Neural progenitor cell (in vitro differentiated cells): ENCODE results near the gene LDHAL6B. TPM values are rescaled to one million over a fixed set of nuclear protein-coding genes. Genes with fewer than 3 reads are reported as not detected.
"Not testable (repeated sequence)": the region's sequence is repeated elsewhere in the genome, so short reads cannot be mapped to it uniquely, and the experiment has no call there.

ENCODE experiments used
- DNase-seq: peaks from one replicate; pipeline ENCODE4 v3.0.0-alpha.2; 2016; ENCODE audit warnings: low spot score
- H2AFZ ChIP-seq: fragments of 200-600 bp; sonication (generic); replicated peaks from 2 replicates; pipeline ENCODE4 v1.6.1; 2016; ENCODE audit warnings: antibody characterized with exemption
- H3F3A ChIP-seq: fragments of 200-600 bp; sonication (generic); 2 replicates; pipeline ENCODE4 v1.6.1; 2016; ENCODE audit warnings: antibody characterized with exemption, low read depth
- H3K27ac ChIP-seq: fragments of 200-600 bp; sonication (generic); 2 replicates; pipeline ENCODE4 v1.5.1; 2016; ENCODE audit warnings: mild to moderate bottlenecking
- H3K27me3 ChIP-seq: fragments of 200-600 bp; sonication (generic); 2 replicates; pipeline ENCODE4 v1.6.1; 2016; ENCODE audit warnings: mild to moderate bottlenecking, moderate library complexity
- H3K36me3 ChIP-seq: fragments of 200-600 bp; sonication (generic); 2 replicates; pipeline ENCODE4 v1.5.1; 2016
- H3K4me1 ChIP-seq: fragments of 200-600 bp; sonication (generic); 2 replicates; pipeline ENCODE4 v1.6.1; 2016; ENCODE audit warnings: mixed run types
- H3K4me2 ChIP-seq: fragments of 200-600 bp; sonication (generic); 2 replicates; pipeline ENCODE4 v1.6.1; 2016
- H3K4me3 ChIP-seq: fragments of 200-600 bp; sonication (generic); 2 replicates; pipeline ENCODE4 v1.5.1; 2016
- H3K79me2 ChIP-seq: fragments of 200-600 bp; sonication (generic); 2 replicates; pipeline ENCODE4 v1.6.1; 2016; ENCODE audit warnings: low read depth
- H3K9ac ChIP-seq: fragments of 200-600 bp; sonication (generic); 2 replicates; pipeline ENCODE4 v1.6.1; 2016
- H3K9me3 ChIP-seq: fragments of 200-600 bp; sonication (generic); 2 replicates; pipeline ENCODE4 v1.5.1; 2016; ENCODE audit warnings: low read depth
- H4K20me1 ChIP-seq: fragments of 200-600 bp; sonication (generic); 2 replicates; pipeline ENCODE4 v1.6.1; 2016; ENCODE audit warnings: low read depth
- H3K27ac Mint-ChIP-seq: 3 replicates; pipeline ENCODE4 v1.8.0; 2021; ENCODE audit warnings: mixed read lengths
- H3K27me3 Mint-ChIP-seq: 2 replicates; pipeline ENCODE4 v1.8.0; 2022; ENCODE audit warnings: low read depth, mild to moderate bottlenecking, inconsistent platforms, moderate library complexity, mixed read lengths; ENCODE audit not compliant: insufficient read depth
- H3K36me3 Mint-ChIP-seq: 3 replicates; pipeline ENCODE4 v1.8.0; 2021; ENCODE audit warnings: mixed read lengths
- H3K4me1 Mint-ChIP-seq: 3 replicates; pipeline ENCODE4 v1.8.0; 2021; ENCODE audit warnings: mixed read lengths
- H3K4me3 Mint-ChIP-seq: 3 replicates; pipeline ENCODE4 v1.8.0; 2021; ENCODE audit warnings: mild to moderate bottlenecking, moderate library complexity, mixed read lengths
- H3K9me3 Mint-ChIP-seq: 3 replicates; pipeline ENCODE4 v1.8.0; 2020; ENCODE audit warnings: mixed read lengths
- CTCF ChIP-seq: fragments of 200-600 bp; sonication (generic); IDR thresholded peaks from 2 replicates; pipeline ENCODE4 v1.5.1; 2017; ENCODE audit warnings: antibody characterized with exemption, mild to moderate bottlenecking
- EZH2 ChIP-seq: fragments of 200-600 bp; sonication (generic); IDR thresholded peaks from 2 replicates; pipeline ENCODE4 v1.6.1; 2017; ENCODE audit warnings: antibody characterized with exemption, mild to moderate bottlenecking, moderate library complexity
- EZH2phosphoT487 ChIP-seq: fragments of 200-600 bp; sonication (generic); IDR thresholded peaks from 2 replicates; pipeline ENCODE4 v1.6.1; 2017; ENCODE audit warnings: antibody characterized with exemption
- total RNA-seq: library from RNA; depleted of rRNA; stranded (reverse); fragments of >200 nt; gene quantifications from 2 replicates; pipeline ENCODE4 v1.2.3, GENCODE V29; 2015; ENCODE audit warnings: low replicate concordance

LDHAL6B gene
- total RNA-seq, 1 donor from 2014 or later, result not detected

- DNase-seq, result no peak
- no peaks in the 10 kb centered on the region for H3K27me3 ChIP-seq
- Mint-ChIP-seq H3K4me1 (peaks cover 5% of the 10 kb centered on the region), H3K36me3 (peaks cover 8% of the 10 kb centered on the region), H3K27ac (no peak overlapping the region), H3K4me3 (no peak overlapping the region), H3K9me3 (no peaks in the 10 kb centered on the region), H3K27me3 (peaks cover 2% of the 10 kb centered on the region)
- H3K9me3 ChIP-seq, result no peaks in the 10 kb centered on the region
- H3K36me3 ChIP-seq, result no peaks in the 10 kb centered on the region
- H3K9ac ChIP-seq, result no peak overlapping the region
- H3K4me3 ChIP-seq, result no peak overlapping the region
- H3K4me2 ChIP-seq, result no peak overlapping the region
- H3F3A ChIP-seq, result no peaks in the 10 kb centered on the region
- no peaks in the 10 kb centered on the region for H3K79me2 ChIP-seq
- no peak for TF ChIP-seq CTCF
- H3K4me1 ChIP-seq, result peaks cover 8% of the 10 kb centered on the region
- no peak overlapping the region for H3K27ac ChIP-seq
- no peak overlapping the region for H2AFZ ChIP-seq
- no peaks in the 10 kb centered on the region for H4K20me1 ChIP-seq
These were observed 47.4 kb upstream of the LDHAL6B start for GRCh38 chr15:59159210-59159609.

GRCh38 chr15:59160880-59161593 lies 45.6 kb upstream of the LDHAL6B start:
- Mint-ChIP-seq H3K27ac (no peak overlapping the region), H3K9me3 (no peaks in the 10 kb centered on the region), H3K4me1 (no peaks in the 10 kb centered on the region), H3K27me3 (peaks cover 2% of the 10 kb centered on the region), H3K4me3 (no peak overlapping the region), H3K36me3 (peaks cover 6% of the 10 kb centered on the region)
- H3K36me3 ChIP-seq, result no peaks in the 10 kb centered on the region
- no peak overlapping the region for H2AFZ ChIP-seq
- H3K4me3 ChIP-seq, result no peak overlapping the region
- no peak overlapping the region for H3K27ac ChIP-seq
- no peaks in the 10 kb centered on the region for H3K9me3 ChIP-seq
- H3K4me2 ChIP-seq, result no peak overlapping the region
- TF ChIP-seq CTCF (peak; percentile 63), EZH2 (no peak)
- no peaks in the 10 kb centered on the region for H3K27me3 ChIP-seq
- H3K4me1 ChIP-seq, result no peaks in the 10 kb centered on the region
- H3F3A ChIP-seq, result no peaks in the 10 kb centered on the region
- peak; percentile 61 for DNase-seq
- no peaks in the 10 kb centered on the region for H3K79me2 ChIP-seq
- H4K20me1 ChIP-seq, result no peaks in the 10 kb centered on the region
- no peak overlapping the region for H3K9ac ChIP-seq

- not testable (repeated sequence) for H4K20me1 ChIP-seq, H3K27me3 Mint-ChIP-seq, H3K9ac ChIP-seq, DNase-seq, H3K9me3 ChIP-seq, H3K4me1 ChIP-seq, H3K27ac ChIP-seq, H3F3A ChIP-seq, H3K4me1 Mint-ChIP-seq, H3K4me3 ChIP-seq, H3K36me3 Mint-ChIP-seq, H3K4me2 ChIP-seq, H2AFZ ChIP-seq, H3K9me3 Mint-ChIP-seq, H3K79me2 ChIP-seq, H3K4me3 Mint-ChIP-seq, H3K36me3 ChIP-seq, H3K27me3 ChIP-seq, H3K27ac Mint-ChIP-seq
These were observed 44.6 kb upstream of the LDHAL6B start for GRCh38 chr15:59162080-59162479.

GRCh38 chr15:59165726-59166125 lies 40.9 kb upstream of the LDHAL6B start:
- Histone ChIP-seq H3K4me2 (no peak overlapping the region), H3K4me3 (no peak overlapping the region), H3K4me1 (no peaks in the 10 kb centered on the region), H2AFZ (no peak overlapping the region), H3K9me3 (no peaks in the 10 kb centered on the region), H3K9ac (no peak overlapping the region), H3K36me3 (no peaks in the 10 kb centered on the region), H4K20me1 (no peaks in the 10 kb centered on the region), H3K27ac (no peak overlapping the region), H3K79me2 (no peaks in the 10 kb centered on the region), H3F3A (no peaks in the 10 kb centered on the region), H3K27me3 (no peaks in the 10 kb centered on the region)
- Mint-ChIP-seq H3K27me3 (no peaks in the 10 kb centered on the region), H3K27ac (no peak overlapping the region), H3K9me3 (no peaks in the 10 kb centered on the region), H3K4me1 (peaks cover 13% of the 10 kb centered on the region), H3K36me3 (peaks cover 9% of the 10 kb centered on the region), H3K4me3 (no peak overlapping the region)
- DNase-seq, result no peak
- no peak for TF ChIP-seq EZH2
- no peak for TF ChIP-seq CTCF
- TF ChIP-seq EZH2phosphoT487, result no peak
